A549 (cell line): Measurements from ENCODE around the gene FRY. TPM values are rescaled to one million over a fixed set of nuclear protein-coding genes. Genes with fewer than 3 reads are reported as not detected.

Source experiments
- ATAC-seq, 2 experiments: fragments of 200-7000 bp in 1 of 2; fragments of >200 bp in 1 of 2; cut with Nextera tagmentation in 1 of 2; cut with Tn5 transposase in 1 of 2; 3 replicates each; pipeline versions ENCODE4 v1.8.0 to v1.9.1; 2018 to 2020; ENCODE audit warnings: mild to moderate bottlenecking in 1 of 2, moderate library complexity in 1 of 2
- CTCF ChIA-PET: fragments of 300-600 bp; sonication (Branson Sonifier 250); formaldehyde crosslinking; extraction: SDS; loops from one replicate; lab custom pipeline; 2021; ENCODE audit warnings: antibody characterized with exemption, inconsistent platforms; lab: Yijun Ruan, JAX
- POLR2A ChIA-PET: fragments of 350-600 bp; formaldehyde crosslinking; extraction: SDS; loops from one replicate; lab custom pipeline; 2021; ENCODE audit warnings: antibody characterized with exemption, inconsistent platforms; lab: Yijun Ruan, JAX
- DNase-seq, 2 experiments: peaks; one replicate each; pipeline versions ENCODE4 v3.0.0 to v3.0.0-alpha.2; 2011 to 2016; ENCODE audit warnings: low read depth in 1 of 2, low spot score in 1 of 2
- FAIRE-seq: peaks from 2 replicates; lab custom pipeline; 2011; peaks lifted over from hg19 to GRCh38; lab: Jason Lieb, UNC
- H3K27ac ChIP-seq, 2 experiments: fragments of >200 bp; sonication (Bioruptor Twin); formaldehyde crosslinking; 3 replicates each; pipeline ENCODE4 v1.5.1; 2016 to 2017
- H3K4me1 ChIP-seq: fragments of >200 bp; sonication (Bioruptor Twin); formaldehyde crosslinking; 3 replicates; pipeline ENCODE4 v1.6.1; 2016
- H3K4me2 ChIP-seq: fragments of >200 bp; sonication (Bioruptor Twin); formaldehyde crosslinking; 3 replicates; pipeline ENCODE4 v1.6.1; 2016
- H3K4me3 ChIP-seq: fragments of >200 bp; sonication (Bioruptor Twin); formaldehyde crosslinking; 3 replicates; pipeline ENCODE4 v1.5.1; 2016
- H3K9me3 ChIP-seq: fragments of >200 bp; sonication (Bioruptor Twin); formaldehyde crosslinking; 3 replicates; pipeline ENCODE4 v1.6.1; 2016
- CHD2 ChIP-seq: fragments of 150-350 bp; IDR thresholded peaks from 2 replicates; pipeline ENCODE4 v1.6.1; 2014; ENCODE audit warnings: low read length; ENCODE audit not compliant: partially characterized antibody
- EP300 ChIP-seq, 2 experiments: fragments of >200 bp; sonication (Bioruptor Twin); formaldehyde crosslinking; IDR thresholded peaks; 2 replicates in 1 of 2; 3 replicates in 1 of 2; pipeline ENCODE4 v1.6.1; 2016 to 2017
- GATA3 ChIP-seq: IDR thresholded peaks from 2 replicates; pipeline ENCODE4 v1.6.1; 2012; ENCODE audit warnings: borderline replicate concordance
- HDAC2 ChIP-seq: fragments of 200-600 bp; sonication (generic); IDR thresholded peaks from 2 replicates; pipeline ENCODE4 v1.6.1; 2016
- HEYL ChIP-seq: fragments of 250-450 bp; sonication (Bioruptor Pico); IDR thresholded peaks from 2 replicates; pipeline ENCODE4 v1.8.0; 2021; ENCODE audit warnings: mild to moderate bottlenecking, moderate library complexity
- HOXB13 ChIP-seq: fragments of 250-450 bp; sonication (Bioruptor Pico); IDR thresholded peaks from 2 replicates; pipeline ENCODE4 v1.5.0; 2020; ENCODE audit warnings: low read depth, mild to moderate bottlenecking, moderate library complexity
- JUNB ChIP-seq: fragments of >200 bp; sonication (Bioruptor Twin); formaldehyde crosslinking; IDR thresholded peaks from 2 replicates; pipeline ENCODE4 v1.6.1; 2016
- MAFK ChIP-seq: fragments of 450-650 bp; IDR thresholded peaks from 2 replicates; pipeline ENCODE4 v1.6.1; 2014; ENCODE audit not compliant: partially characterized antibody
- MAZ ChIP-seq: fragments of 150-350 bp; IDR thresholded peaks from 2 replicates; pipeline ENCODE4 v1.6.1; 2014; ENCODE audit warnings: antibody characterized with exemption, low read depth, low read length, borderline replicate concordance
- MYC ChIP-seq: IDR thresholded peaks from 2 replicates; pipeline ENCODE4 v1.6.1; 2012; ENCODE audit warnings: mild to moderate bottlenecking, inconsistent platforms, low read length, improper control_type of control experiment, borderline replicate concordance
- NR3C1 ChIP-seq: fragments of >200 bp; sonication (Bioruptor Twin); formaldehyde crosslinking; IDR thresholded peaks from 3 replicates; pipeline ENCODE4 v1.6.1; 2017
- RAD21 ChIP-seq, 2 experiments: fragments of >200 bp in 1 of 2; sonication (Bioruptor Twin) in 1 of 2; formaldehyde crosslinking in 1 of 2; IDR thresholded peaks in 1 of 2; conservative IDR thresholded peaks in 1 of 2; 2 replicates in 1 of 2; 3 replicates in 1 of 2; pipeline ENCODE4 v1.6.1; 2012 to 2018; ENCODE audit warnings: inconsistent platforms in 1 of 2
- RCOR1 ChIP-seq: fragments of 150-350 bp; IDR thresholded peaks from 2 replicates; pipeline ENCODE4 v1.6.1; 2014; ENCODE audit warnings: antibody characterized with exemption, low read length, low read depth
- TFCP2L1 ChIP-seq: fragments of 250-450 bp; sonication (Bioruptor Pico); IDR thresholded peaks from 2 replicates; pipeline ENCODE4 v1.5.0; 2021; ENCODE audit warnings: mild to moderate bottlenecking
- TP53 ChIP-seq: fragments of 250-450 bp; sonication (Bioruptor Pico); IDR thresholded peaks from 2 replicates; pipeline ENCODE4 v1.5.0; 2021; ENCODE audit warnings: mild to moderate bottlenecking, moderate library complexity
- ZC3H11A ChIP-seq: fragments of 450-650 bp; IDR thresholded peaks from 2 replicates; pipeline ENCODE4 v1.6.1; 2014; ENCODE audit warnings: antibody characterized with exemption, mild to moderate bottlenecking
- ZFP36 ChIP-seq: fragments of 450-650 bp; IDR thresholded peaks from 2 replicates; pipeline ENCODE4 v1.6.1; 2014; ENCODE audit warnings: borderline replicate concordance; ENCODE audit not compliant: partially characterized antibody
- WGBS: methylation state at CpG from one replicate; pipeline ENCODE4 v1.1.6; 2017; ENCODE audit errors: missing lambda C conversion rate; 5-methylcytosine and 5-hydroxymethylcytosine counted together
- polyA plus RNA-seq, 4 experiments: library from polyadenylated mRNA; depleted of rRNA in 3 of 4; stranded (reverse); fragments of >200 nt; fragmentation: RNase III in 1 of 4; extraction: RNeasy Plus Mini Kit Qiagen cat#74134 plus additional on column Dnase treatment in 1 of 4; gene quantifications; 2 replicates in 3 of 4; 3 replicates in 1 of 4; pipeline ENCODE4 v1.2.3, GENCODE V29; 2011 to 2017
- TF ChIP-seq, protein P1 (sequence below): fragments of 150-350 bp; IDR thresholded peaks from 2 replicates; pipeline ENCODE4 v1.6.1; 2014; ENCODE audit warnings: low read depth, mild to moderate bottlenecking, low read length
- TF ChIP-seq, protein P2 (sequence below): IDR thresholded peaks from 2 replicates; pipeline ENCODE4 v1.6.1; 2012; ENCODE audit warnings: low read depth, borderline replicate concordance
- TF ChIP-seq, protein P3 (sequence below): IDR thresholded peaks from 2 replicates; pipeline ENCODE4 v1.6.1; 2012
- TF ChIP-seq, protein P4 (sequence below): IDR thresholded peaks from 2 replicates; pipeline ENCODE4 v1.6.1; 2012
- TF ChIP-seq, protein P5 (sequence below): fragments of 250-450 bp; sonication (Bioruptor Pico); IDR thresholded peaks from 2 replicates; pipeline ENCODE4 v1.5.0; 2020; ENCODE audit warnings: low read depth, mild to moderate bottlenecking, moderate library complexity

The FRY gene
- polyA plus RNA-seq, 2 of the 4 experiments (the other 2 are of a cell fraction), result 0.08 to 0.26 TPM

DNA sequence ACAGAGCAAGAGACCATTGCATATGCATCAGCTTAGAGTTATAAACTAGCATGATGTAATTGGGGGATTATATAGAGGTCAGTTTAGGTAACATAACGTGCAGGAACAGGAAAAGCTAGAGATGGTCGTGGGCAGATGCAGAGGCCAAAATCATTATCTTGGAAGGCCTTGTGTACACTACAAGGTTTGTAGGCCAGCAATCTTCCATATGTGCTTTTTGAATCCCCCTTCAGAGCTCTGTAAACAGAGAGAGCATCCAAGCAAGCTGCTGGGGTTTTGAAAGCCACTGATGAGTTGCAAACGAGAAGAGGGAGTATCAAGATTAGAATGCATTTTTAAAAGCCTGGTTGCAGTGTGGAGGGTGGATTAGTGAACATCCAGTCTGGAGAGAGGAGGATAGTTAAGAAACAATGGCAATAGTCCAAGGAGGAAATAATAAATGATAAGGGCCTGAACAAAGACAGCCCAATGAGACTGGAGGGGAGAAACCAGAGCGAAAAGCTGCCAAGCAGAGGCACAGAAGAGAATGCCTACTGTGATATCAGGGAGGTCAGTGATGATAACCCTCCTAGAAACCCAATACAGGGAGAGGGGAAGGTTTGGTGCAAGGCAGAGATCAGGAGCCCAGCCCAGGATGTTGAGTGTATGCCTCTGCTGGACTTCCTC is 174.0 kb downstream of the FRY start:
- 33% methylated on average over 4 of the region's 4 CpGs for WGBS
- Histone ChIP-seq H3K4me1 (no peaks in the 10 kb centered on the region), H3K4me2 (no peak overlapping the region), H3K4me3 (no peak overlapping the region), H3K27ac (no peak overlapping the region), H3K9me3 (no peaks in the 10 kb centered on the region)
- DNase-seq, result no peak
- ChIA-PET POLR2A (no interaction called here), CTCF (no interaction called here)
- no peak for FAIRE-seq
- no peak for ATAC-seq
- TF ChIP-seq, protein P1, sequence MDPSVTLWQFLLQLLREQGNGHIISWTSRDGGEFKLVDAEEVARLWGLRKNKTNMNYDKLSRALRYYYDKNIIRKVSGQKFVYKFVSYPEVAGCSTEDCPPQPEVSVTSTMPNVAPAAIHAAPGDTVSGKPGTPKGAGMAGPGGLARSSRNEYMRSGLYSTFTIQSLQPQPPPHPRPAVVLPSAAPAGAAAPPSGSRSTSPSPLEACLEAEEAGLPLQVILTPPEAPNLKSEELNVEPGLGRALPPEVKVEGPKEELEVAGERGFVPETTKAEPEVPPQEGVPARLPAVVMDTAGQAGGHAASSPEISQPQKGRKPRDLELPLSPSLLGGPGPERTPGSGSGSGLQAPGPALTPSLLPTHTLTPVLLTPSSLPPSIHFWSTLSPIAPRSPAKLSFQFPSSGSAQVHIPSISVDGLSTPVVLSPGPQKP, result no peak
- TF ChIP-seq, protein P2, sequence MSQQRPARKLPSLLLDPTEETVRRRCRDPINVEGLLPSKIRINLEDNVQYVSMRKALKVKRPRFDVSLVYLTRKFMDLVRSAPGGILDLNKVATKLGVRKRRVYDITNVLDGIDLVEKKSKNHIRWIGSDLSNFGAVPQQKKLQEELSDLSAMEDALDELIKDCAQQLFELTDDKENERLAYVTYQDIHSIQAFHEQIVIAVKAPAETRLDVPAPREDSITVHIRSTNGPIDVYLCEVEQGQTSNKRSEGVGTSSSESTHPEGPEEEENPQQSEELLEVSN, result no peak
- TF ChIP-seq, protein P3, sequence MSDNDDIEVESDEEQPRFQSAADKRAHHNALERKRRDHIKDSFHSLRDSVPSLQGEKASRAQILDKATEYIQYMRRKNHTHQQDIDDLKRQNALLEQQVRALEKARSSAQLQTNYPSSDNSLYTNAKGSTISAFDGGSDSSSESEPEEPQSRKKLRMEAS, result no peak
- no peak for TF ChIP-seq MAFK
- no peak for TF ChIP-seq RCOR1
- no peak for TF ChIP-seq JUNB

DNA sequence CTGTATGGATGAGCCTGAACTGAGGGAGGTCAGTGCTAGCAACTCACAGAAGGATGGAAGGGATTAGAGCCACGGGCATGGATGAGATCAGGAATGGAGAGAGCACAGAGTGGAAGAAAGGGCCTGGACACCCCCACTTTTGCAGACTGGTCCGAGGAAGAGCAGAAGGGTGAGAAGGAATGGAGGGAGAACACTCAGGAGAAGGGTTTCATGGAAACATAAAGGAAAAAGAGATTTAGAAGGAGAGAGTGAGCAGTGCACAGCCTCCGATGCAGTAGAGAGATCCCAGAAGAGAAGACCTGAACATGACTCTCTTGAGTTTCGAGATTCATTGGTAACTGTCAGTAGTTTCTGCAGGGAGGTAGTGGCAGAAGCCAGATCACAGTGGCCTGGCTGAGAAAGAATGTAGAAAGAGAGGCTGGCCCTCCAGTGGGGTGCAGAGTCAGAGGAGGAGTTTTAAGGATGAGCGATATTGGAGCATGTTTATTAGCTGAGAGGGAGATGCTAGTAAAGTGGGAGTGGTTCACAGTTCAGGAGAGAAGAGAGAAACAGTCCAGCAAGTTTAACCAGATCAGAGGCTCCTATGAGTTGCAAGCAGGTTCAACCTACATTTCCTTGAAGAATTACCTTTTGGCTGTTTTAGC is 174.6 kb downstream of the FRY start:
- Histone ChIP-seq H3K4me2 (no peak overlapping the region), H3K9me3 (no peaks in the 10 kb centered on the region), H3K27ac (no peak overlapping the region), H3K4me3 (no peak overlapping the region), H3K4me1 (no peaks in the 10 kb centered on the region)
- no peak for ATAC-seq
- TF ChIP-seq TFCP2L1 (CRISPR knock-in tag) (no peak), CHD2 (no peak), EP300 (IDR thresholded peaks at IDR 0.05) (no peak), HDAC2 (no peak), HEYL (no peak), HOXB13 (CRISPR knock-in tag) (no peak), MAFK (no peak), ZC3H11A (no peak), ZFP36 (no peak), MAZ (no peak), TP53 (CRISPR knock-in tag) (no peak), RAD21 (conservative IDR thresholded peaks at IDR 0.05 in 1 of 2, IDR thresholded peaks at IDR 0.05 in 1 of 2) (no peak), MYC (no peak), NR3C1 (no peak), GATA3 (no peak)
- TF ChIP-seq, protein P4, sequence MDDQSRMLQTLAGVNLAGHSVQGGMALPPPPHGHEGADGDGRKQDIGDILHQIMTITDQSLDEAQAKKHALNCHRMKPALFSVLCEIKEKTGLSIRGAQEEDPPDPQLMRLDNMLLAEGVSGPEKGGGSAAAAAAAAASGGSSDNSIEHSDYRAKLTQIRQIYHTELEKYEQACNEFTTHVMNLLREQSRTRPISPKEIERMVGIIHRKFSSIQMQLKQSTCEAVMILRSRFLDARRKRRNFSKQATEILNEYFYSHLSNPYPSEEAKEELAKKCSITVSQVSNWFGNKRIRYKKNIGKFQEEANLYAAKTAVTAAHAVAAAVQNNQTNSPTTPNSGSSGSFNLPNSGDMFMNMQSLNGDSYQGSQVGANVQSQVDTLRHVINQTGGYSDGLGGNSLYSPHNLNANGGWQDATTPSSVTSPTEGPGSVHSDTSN, result no peak
- TF ChIP-seq, protein P2, result no peak
- TF ChIP-seq, protein P5, sequence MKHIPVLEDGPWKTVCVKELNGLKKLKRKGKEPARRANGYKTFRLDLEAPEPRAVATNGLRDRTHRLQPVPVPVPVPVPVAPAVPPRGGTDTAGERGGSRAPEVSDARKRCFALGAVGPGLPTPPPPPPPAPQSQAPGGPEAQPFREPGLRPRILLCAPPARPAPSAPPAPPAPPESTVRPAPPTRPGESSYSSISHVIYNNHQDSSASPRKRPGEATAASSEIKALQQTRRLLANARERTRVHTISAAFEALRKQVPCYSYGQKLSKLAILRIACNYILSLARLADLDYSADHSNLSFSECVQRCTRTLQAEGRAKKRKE (CRISPR knock-in tag), result no peak
- FAIRE-seq, result no peak
- POLR2A ChIA-PET, result no interaction called here
- no peak for DNase-seq
- WGBS, result 36% methylated on average over 5 of the region's 5 CpGs
- CTCF ChIA-PET, result no interaction called here
